Activated CD4-positive, alpha-beta T cell treated with anti-CD3 and anti-CD28 coated beads, Interleukin-2, amount 50 U/mL, for 24 hours (primary cell): ENCODE results near the gene EPB41L5.
"Not testable (repeated sequence)": the region's sequence is repeated elsewhere in the genome, so short reads cannot be mapped to it uniquely, and the experiment has no call there.

Experiments
- DNase-seq, 2 donors: peaks; one replicate each; pipeline ENCODE4 v3.0.0-alpha.2; 2020; ENCODE audit warnings: low read depth in 1 of 2, low spot score in 1 of 2

EPB41L5 gene

DNA sequence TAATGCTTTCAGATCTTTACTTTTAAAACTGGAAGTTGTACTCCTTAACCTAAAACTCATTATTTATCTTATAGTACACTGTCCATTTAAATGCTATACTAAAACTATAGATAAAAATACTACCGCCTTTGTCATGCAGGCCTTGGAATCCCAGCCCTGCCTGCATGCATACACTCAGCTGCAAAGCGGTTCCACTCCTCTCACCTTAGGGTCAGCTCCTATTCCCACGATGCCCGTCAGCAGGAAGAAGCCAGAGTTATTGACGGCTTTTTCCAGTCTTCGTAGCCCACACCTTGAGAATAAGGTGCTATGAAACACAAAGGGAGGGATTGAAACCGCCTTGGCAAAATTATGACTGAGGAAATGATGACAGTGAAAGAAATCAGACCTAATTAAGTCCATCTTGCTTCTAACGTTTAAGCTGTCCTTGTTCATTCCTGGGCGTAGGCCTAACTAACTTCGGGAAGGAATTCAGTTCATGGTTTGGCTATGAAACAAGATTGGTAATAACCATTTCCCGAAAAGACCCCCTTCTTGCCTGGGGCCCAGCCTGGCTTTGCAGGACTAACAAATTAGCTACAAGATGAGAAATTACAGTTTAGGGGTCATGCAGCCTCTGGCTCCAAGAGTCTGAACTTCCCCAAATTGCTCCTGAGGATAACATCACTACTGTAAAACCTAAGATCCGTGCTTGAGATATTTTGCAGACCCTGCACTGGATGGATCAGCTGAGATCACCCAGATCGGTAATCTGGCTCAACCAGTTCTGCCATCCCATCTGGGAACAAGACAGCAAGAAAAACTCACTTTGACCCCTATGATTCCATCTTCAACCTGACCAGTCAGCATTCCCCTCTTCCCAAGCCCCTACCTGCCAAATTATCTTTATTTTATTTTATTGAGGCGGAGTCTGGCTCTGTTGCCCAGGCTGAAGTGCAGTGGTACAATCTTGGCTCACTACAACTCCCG is 17.1 kb downstream of the EPB41L5 start:
- DNase-seq = no peak

DNA sequence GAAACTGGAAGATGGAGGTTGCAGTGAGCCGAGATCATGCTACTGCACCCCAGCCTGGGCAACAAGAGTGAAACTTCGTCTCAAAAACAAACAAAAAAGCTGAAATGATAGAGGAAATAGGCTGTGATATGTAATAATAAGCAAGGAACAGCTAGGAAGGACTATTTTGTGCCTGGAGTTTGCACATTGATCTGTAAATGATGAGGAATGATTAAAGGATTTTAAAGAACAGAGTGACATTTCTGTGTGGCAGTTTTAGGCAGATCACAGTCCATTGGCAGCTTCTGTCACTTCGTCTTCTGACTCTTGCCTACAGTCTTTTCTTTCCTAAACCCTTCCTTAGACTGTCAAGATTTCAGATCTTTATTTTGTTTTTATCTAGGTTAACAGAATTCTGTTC is 19.4 kb downstream of the EPB41L5 start:
- DNase-seq = no peak

DNA sequence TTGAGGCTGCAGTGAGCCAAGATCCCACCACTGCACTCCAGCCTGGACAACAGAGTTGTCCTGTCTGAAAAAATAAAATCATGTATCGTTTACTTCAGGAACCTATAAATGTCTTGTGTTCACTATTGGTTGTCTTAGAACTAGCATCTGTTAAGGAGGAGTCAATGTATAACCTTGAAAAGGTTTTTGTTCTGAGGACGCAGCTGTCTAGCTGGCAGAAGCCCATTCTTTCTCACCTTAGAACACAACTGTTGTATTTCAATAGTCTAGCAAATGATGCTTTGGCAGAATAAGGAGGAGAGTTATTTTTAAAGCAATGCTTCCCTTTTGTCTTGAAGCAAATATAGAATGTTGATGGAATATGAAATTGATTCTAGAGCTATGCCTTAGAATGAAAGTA is 21.1 kb downstream of the EPB41L5 start:
- no peak for DNase-seq

DNA sequence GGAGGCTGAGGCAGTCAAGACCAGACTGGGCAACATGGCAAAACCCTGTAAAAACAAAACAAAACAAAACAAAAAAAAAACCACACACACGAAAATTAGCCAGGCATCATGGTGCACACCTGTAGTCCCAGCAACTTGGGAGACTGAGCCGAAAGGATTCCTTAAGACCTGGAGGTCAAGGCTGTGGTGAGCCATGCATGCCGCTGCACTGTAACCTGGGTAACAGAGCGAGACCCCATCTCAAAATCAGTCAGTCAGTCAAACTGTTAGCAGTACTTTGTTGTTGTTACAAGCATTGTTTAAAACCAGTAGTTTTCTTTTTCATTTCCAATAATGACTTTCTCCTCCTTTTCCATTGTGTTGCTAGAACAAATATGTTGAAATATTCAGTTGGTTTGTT is 21.7 kb downstream of the EPB41L5 start:
- no peak for DNase-seq

DNA sequence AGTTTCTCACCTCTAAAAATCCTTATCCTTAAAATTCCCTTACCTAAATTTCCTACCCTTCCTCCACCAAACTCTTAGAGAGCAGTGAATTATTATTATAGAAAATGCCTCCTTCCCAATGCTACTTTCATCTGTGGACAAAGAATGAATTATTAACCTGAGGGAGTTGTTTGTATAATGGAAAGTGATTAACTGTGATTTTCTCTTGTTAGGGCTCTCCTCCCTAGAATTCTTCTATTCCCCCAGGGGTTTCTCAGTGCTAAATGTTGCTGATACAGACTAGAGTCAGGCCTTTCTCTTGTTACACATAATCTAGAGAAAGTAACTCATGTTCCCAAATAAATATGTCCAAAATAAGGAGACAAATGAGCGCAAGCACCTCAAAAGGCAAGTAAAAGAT is 23.3 kb downstream of the EPB41L5 start:
- DNase-seq = no peak

DNA sequence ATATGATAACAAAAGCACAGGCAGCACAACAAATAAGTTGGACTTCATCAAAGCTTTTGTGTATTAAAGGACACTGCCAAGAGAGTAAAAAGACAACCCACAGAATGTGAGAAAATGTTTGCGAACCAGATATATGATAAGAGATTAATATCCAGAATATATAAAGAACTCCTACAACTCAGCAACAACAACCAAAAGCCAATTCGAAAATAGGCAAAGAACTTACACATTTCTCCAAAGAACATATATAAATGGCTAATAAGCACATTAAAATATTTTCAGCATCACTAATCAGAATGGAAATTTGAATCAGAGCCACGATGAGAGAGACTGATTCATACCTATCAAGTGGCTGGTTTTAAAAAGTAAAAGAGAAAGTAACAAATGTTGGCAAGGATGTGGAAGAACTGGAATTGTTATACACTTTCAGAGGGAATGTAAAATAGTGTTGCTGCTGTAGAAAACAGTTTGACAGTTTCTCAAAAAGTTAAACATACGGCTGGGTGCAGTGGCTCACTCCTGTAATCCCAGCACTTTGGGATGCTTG is 25.2 kb downstream of the EPB41L5 start:
- DNase-seq = no peak

DNA sequence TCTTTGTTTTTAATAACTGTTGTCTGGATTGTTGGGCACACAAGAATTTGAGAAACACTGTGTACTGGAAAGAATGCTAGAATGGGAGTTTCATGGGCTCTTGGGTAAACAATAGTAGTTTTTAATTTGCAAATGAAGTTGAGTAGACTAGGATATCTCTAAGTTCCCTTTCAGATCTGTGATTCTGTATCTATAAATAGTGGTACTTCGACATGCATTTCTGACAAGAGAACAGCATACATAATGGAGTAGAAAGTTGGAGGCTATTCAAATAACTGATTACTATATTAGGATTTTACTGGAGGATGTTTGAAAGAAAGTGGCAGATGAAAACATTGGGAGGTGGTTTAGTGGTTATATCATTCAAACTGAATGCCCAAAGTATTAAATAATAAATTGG is 29.5 kb downstream of the EPB41L5 start:
- no peak for DNase-seq

DNA sequence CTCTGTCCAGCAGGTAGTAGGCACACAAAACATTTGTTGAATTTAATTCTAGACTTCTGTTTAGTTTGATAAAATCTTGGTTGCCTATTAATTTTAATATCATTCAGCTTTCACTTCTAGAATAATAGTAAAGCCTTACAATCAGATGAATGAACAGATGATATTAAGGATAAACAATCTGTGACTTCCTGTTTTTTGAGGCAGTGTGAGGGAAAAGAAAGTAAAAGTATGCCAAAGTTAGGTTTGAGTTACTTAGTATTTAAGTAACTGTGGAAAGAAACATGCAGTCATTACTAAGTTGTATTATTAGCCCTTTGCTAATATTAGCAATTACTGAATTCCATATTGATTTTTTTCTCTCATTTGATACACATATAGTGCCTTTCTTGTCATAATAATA is 31.5 kb downstream of the EPB41L5 start:
- DNase-seq = no peak

DNA sequence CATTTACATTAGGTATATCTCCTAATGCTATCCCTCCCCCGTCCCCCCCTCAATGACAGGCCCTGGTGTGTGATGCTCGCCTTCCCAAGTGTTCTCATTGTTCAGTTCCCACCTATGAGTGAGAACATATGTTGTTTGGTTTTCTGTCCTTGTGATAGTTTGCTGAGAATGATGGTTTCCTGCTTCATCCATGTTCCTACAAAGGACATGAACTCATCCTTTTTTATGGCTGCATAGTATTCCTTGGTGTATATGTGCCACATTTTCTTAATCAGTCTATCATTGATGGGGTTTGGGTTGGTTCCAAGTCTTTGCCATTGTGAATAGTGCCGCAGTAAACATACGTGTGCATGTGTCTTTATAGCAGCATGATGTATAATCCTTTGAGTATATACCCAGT is 32.9 kb downstream of the EPB41L5 start:
- not testable (repeated sequence) for DNase-seq

DNA sequence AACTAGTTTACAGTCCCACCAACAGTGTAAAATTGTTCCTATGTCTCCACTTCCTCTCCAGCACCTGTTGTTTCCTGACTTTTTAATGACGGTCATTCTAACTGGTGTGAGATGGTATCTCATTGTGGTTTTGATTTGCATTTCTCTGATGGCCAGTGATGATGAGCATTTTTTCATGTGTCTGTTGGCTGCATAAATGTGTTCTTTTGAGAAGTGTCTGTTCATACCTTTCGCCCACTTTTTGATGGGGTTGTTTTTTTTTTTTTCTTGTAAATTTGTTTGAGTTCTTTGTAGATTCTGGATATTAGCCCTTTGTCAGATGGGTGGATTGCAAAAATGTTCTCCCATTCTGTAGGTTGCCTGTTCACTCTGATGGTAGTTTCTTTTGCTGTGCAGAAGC is 33.4 kb downstream of the EPB41L5 start:
- DNase-seq = not testable (repeated sequence)

DNA sequence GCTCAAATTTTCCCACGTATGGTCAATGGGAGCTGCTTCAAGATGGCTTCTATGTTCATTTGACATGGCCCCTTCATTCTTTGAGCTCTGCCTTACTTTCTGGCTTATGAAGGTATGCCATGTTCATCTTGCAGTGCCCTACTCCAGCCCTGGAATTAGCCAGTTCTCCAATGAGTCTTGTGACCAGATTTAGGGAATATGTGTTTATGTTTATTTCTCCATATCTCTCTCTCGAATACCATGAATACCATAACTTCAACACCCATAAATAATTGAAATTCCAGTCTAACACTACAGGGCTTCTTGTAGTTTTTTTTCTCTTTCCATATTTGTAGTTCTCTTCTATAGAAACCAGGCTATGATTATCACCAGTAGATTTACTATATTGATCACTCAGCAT is 39.7 kb downstream of the EPB41L5 start:
- no peak for DNase-seq

DNA sequence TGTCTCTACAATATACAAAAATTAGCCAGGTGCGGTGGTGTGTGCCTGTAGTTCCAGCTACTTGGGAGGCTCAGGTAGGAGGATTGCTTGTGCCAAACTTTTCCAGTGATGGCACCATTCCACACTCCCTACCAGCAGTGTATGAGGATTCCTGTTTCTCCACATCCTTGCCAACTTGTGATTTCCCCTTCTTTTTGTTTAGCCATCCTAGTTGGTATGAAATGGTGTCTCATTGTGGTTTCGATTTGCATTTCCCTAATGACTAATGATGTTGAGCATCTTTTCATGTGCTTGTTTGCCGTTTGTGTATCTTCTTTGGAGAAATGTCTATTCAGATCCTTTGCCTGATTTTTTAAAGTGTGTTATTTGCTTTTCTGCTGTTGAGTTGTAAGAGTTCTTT is 41.0 kb downstream of the EPB41L5 start:
- no peak for DNase-seq

DNA sequence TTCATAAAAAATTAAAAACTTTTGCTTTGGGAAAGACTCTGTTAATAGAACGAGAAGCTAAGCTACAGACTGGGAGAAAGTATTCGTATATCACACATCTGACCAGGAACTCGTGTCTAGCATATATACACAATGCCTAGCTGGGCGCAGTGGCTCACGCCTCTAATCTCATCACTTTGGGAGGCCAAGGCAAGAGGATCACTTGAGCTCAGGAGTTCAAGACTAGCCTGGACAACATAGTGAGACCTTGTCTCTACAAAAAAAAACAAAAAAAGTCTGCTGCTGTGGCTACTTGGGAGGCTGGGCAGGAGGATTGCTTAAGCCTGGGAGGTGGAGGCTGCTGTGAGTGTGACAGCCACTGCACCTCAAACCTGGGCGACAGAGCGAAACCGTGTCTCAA is 46.6 kb downstream of the EPB41L5 start:
- no peak for DNase-seq

DNA sequence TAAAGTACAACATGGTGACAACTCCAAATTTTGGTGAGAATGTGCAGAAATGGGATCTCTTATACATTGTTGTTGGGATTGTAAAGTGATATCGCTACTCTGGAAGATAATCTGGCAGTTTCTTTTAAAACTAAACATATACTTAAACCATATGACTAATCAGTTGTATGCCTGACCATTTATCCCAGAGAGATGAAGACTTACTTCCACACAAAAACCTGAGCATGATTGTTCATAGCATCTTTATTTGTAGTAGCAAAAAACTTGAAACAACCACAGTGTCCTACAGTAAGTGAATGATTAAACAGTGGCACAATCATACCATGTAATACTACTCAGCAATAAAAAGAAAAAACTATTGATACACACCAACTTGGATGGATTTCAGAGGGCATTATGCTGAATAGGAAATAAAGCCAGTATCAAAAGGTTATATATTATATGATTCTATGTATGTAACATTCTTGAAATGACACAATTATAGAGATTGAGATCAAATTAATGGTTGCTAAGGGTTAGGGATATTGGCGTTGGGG is 47.3 kb downstream of the EPB41L5 start:
- DNase-seq = no peak

DNA sequence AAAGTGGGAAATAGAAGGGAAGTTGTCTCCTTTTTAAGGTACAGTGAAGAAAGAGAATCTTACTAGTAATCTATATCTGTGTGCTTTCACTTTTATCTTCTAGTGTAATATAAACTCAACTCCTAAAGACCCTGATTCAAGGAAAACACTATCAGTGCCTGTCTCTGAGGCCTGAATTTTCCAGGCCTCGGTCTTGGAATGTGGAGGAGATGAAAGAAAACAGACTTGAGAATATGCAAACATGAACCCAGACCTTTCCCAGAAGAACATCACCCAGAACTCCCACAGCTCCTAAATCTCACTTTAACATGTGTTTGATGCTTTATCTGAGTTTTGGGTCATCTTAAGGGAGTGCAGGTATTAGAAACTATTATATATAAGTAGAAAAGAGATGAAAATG is 51.8 kb downstream of the EPB41L5 start:
- DNase-seq = no peak

DNA sequence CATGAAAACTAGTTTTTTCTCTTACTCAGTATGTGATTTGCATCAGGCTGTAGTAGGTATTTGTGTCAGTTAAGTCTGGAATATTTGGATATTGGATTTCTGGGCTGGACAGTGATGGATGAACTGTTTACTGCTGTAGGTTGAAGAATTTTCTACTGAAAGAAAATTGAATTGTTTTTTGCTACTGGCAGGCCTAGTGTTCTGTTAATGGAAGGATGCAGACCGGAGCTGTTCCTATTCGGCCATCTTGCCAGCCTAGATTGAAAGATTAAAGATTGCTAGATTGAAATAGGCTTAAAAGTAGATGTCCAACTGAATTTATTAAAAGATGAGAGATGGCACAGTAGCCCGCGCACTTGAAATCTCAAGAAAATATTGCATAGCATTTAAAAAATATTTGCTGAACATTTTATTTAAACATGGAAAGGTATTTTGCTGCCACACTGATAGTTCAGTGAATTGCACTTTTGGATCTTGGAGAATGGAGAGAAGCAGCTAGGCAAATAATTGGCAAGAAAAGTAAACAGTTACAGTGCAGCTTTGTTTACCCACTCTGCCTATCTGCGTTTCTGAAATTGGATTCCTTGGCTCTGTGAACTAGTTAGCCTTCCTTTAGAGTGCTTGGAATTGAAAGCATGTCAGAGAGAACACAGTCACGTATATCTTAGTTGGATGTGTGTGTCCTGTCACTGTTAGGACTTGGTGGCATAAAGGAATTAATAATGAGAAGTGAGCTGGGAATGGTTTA is 54.1 kb downstream of the EPB41L5 start:
- no peak for DNase-seq

DNA sequence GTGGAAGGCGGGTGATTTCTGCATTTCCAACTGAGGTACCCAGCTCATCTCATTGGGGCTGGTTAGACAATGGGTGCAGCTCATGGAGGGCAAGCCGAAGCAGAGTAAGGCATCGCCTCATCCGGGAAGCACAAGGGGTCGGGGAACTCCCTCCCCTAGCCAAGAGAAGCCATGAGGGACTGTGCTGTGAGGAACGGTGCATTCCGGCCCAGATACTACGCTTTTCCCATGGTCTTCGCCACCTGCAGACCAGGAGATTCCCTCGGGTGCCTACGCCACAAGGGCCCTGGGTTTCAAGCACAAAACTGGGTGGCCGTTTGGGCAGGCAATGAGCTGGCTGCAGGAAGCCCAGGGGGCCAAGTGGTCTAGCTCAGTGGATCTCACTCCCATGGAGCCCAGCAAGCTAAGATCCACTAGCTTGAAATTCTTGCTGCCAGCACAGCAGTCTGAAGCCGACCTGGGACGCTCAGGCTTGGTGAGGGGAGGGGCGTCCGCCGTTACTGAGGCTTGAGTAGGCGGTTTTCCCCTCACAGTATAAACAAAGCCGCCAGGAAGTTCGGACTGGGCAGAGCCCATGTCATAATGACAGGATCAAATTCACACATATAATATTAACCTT is 55.3 kb downstream of the EPB41L5 start:
- DNase-seq = not testable (repeated sequence)

DNA sequence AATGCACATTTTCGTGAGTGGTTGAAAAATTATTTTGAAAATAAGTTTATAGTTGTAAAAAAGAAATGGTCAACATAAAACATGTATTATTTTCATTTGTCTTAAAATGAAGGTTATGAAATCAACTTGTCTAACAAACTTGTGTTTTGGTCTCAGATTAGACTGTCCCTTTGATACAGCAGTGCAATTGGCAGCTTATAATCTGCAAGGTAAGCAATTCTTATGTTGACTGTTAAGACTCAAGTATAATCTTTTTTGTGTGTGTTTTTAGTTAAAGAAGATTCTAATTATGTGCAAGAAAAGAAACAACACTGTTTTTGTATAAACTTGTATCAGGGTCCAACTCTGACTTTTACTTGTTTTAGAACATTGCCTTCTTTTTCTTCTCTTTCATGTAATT is 62.7 kb downstream of the EPB41L5 start:
- no peak for DNase-seq

DNA sequence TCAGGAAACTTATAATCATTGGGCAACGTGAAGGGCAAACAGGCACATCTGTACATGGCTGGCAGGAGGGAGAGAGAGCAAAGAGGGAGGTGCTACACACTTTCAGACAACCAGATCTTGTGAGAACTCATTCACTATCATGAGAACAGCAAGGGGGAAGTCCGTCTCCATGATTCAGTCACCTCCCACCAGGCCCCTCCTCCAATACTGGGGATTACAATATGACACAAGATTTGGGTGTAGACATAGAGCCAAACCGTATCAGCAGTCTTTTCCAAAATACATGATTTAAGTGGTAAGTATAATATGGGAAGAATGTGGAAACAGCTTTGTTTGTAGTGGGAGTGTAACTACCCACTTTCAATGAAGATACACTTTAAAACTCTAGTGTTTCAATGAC is 65.0 kb downstream of the EPB41L5 start:
- DNase-seq = no peak

DNA sequence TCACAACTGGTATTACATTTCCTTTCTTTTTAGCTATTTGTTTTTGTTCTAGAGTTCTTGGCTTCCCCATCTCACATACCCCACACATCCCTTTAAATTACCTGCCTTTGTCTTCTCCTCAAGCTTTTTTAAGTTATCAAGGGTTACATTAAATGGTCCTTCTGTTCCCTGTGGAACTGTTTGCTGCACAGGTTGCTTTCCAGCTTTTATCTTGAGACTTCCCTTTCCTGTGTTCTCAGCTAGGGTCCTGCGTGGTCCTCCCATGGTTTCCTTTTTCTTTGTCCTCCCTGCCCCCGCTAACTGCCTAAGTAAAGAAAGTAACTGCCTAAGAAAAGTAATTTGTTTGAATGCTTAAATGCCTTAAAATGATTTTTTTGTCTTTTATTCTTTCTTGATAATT is 66.8 kb downstream of the EPB41L5 start:
- no peak for DNase-seq

DNA sequence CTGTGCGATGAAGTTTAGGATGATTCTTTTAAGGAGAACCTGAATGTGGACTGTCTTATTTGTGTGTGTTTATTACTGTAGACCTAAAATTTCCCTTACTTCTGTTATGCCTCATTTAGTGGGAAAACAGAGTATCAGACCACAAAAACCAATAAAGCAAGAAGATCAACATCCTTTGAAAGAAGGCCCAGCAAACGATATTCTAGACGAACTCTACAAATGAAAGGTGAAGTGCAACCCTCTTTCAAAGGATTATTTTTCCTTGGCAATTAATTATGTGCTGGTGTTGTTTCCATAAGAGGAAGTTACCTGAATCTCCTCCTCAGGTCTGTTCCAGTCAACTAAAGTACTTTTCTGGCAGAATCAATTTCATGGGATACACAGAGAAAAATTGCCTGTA is 78.6 kb downstream of the EPB41L5 start:
- no peak for DNase-seq
